Measurements from ENCODE around the gene HINT2. TPM values are rescaled to one million over a fixed set of nuclear protein-coding genes. Genes with fewer than 3 reads are reported as not detected.

HINT2 gene
- total RNA-seq, 5 donors from 2014 or later (not counting 1 experiment from before 2014, with no cell fraction given) = 15.4 to 30.3 (median 28.5) TPM

DNA sequence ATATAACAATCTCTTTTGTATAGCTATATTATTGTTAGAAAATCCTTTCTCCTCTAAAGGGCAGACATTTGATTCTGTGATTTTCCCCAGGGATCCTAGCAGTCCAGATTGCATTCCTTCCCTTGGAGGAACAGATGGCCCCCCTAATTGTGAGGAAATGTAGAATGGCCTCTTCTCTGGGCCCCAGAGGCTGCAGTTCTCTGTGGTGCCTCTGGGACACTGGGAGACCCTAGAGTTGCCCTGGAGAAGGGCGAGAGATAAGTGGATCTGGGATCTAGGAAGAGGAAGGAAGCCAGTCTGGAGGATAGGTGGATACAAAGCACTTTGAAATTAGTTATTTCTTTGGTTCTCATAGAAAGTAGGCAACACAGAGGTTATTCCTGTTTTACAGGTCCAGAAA, 1.9 kb upstream of the HINT2 start:
- Histone ChIP-seq H3K4me1 (ENCODE audit: control insufficient read depth in 1 of 2, extremely low read depth in 1 of 2, insufficient read depth in 2 of 2, low read length in 2 of 2) (peaks cover 9 to 29% of the 10 kb centered on the region in 2 experiments), H3K27ac (ENCODE audit: low read length) (no peak overlapping the region), H3K4me3 (ENCODE audit: control insufficient read depth in 1 of 2, extremely low read depth in 1 of 2, low read length in 1 of 2) (no peak overlapping the region), H3K36me3 (ENCODE audit: control insufficient read depth in 2 of 2, extremely low read depth in 1 of 2, insufficient read depth in 1 of 2, low read length in 1 of 2) (no peaks in the 10 kb centered on the region), H3K27me3 (replicated peaks in 1 of 2; ENCODE audit: control insufficient read depth in 2 of 2, extremely low read depth in 1 of 2, insufficient read depth in 2 of 2, low read length in 1 of 2) (no peaks in the 10 kb centered on the region), H3K9me3 (no peaks in the 10 kb centered on the region)
- Mint-ChIP-seq H3K9me3 (no peaks in the 10 kb centered on the region), H3K27ac (no peak overlapping the region), H3K4me3 (peak overlapping the region in 1 of 3 donors; percentile 84), H3K36me3 (no peaks in the 10 kb centered on the region), H3K27me3 (no peaks in the 10 kb centered on the region), H3K4me1 (peaks cover 29 to 33% (median 32%) of the 10 kb centered on the region in 3 donors)
- DNase-seq (no peak), ATAC-seq (replicated peaks in 1 of 4) (no peak)
- CTCF ChIA-PET = interaction anchor here in 1 of 2 donors (1.0 kb wide), 1 partner anchor 27 kb away, joined by 3 read pairs; no protein-coding TSS in a partner anchor
- POLR2A ChIA-PET = no interaction called here
- WGBS (ENCODE audit: insufficient coverage) = 80% methylated on average over 1 of the region's 1 CpG

DNA sequence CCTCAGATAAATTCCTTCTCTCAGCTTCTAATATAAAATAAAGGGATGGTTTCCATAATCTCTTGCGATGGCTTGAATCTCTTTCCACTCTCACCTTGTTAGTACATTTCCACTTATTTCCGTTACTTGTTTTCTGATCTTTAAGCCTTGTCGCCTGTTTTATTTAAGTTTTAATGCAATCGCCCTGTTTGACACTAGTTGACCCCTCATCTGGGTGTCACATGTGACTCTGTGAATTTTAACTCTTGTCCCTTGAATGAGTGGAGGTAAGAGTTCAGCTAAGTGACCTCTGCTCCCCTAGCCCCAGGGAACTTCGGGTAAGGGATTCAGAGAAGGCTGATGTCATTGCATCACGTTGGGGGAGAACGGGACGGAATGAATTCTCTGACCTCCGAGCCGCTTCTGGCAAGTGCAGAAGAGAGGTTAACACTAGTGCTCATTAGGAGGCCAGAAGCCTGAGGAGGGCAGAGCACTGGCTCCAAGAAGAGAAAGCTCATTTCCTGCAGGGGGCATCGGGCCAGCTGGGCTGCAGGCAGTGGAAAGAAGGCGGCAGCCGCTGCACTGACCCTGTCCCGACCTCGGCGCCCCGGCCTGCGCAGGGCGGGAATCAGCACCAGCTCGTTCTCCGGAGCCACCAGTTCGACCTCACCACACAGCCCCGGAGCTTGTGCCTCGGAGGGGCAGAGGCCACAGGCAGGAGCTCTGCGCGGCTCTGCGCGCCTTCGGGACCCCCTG, 569 bp downstream of the HINT2 start:
- H3K27ac ChIP-seq (ENCODE audit: low read length) = peak overlapping the region; percentile 52
- H3K27me3 ChIP-seq (replicated peaks in 1 of 2; ENCODE audit: control insufficient read depth in 2 of 2, extremely low read depth in 1 of 2, insufficient read depth in 2 of 2, low read length in 1 of 2) = no peaks in the 10 kb centered on the region
- peaks cover 35 to 43% (median 37%) of the 10 kb centered on the region in 3 donors for H3K4me1 Mint-ChIP-seq
- H3K4me1 ChIP-seq (ENCODE audit: control insufficient read depth in 1 of 2, extremely low read depth in 1 of 2, insufficient read depth in 2 of 2, low read length in 2 of 2) = peaks cover 9 to 39% of the 10 kb centered on the region in 2 experiments
- peak overlapping the region; percentile 84 to 97 (median 96) for H3K4me3 Mint-ChIP-seq
- H3K9me3 Mint-ChIP-seq = no peaks in the 10 kb centered on the region
- POLR2A ChIA-PET = no interaction called here
- peak overlapping the region; percentile 66 to 81 for H3K27ac Mint-ChIP-seq
- H3K9me3 ChIP-seq = no peaks in the 10 kb centered on the region
- H3K4me3 ChIP-seq (ENCODE audit: control insufficient read depth in 1 of 2, extremely low read depth in 1 of 2, low read length in 1 of 2) = peak overlapping the region; percentile 85 to 90
- peak in 6 of 35 experiments; percentile 14 to 55 (median 22) for DNase-seq
- H3K27me3 Mint-ChIP-seq = no peaks in the 10 kb centered on the region
- no peaks in the 10 kb centered on the region for H3K36me3 Mint-ChIP-seq
- CTCF ChIA-PET = interaction anchor here in 1 of 2 donors (1.1 to 1.2 kb wide), 2 partner anchors 22 to 82 kb away, joined by 3 to 5 read pairs; partner anchors contain the start of genes CREB3 and TLN1
- H3K36me3 ChIP-seq (ENCODE audit: control insufficient read depth in 2 of 2, extremely low read depth in 1 of 2, insufficient read depth in 1 of 2, low read length in 1 of 2) = peaks cover 0 to 3% of the 10 kb centered on the region in 2 donors
- 8% methylated on average over 28 of the region's 29 CpGs for WGBS (ENCODE audit: insufficient coverage)
- peak in 3 of 4 experiments; percentile 1 to 5 (median 2) for ATAC-seq (replicated peaks in 1 of 4)

DNA sequence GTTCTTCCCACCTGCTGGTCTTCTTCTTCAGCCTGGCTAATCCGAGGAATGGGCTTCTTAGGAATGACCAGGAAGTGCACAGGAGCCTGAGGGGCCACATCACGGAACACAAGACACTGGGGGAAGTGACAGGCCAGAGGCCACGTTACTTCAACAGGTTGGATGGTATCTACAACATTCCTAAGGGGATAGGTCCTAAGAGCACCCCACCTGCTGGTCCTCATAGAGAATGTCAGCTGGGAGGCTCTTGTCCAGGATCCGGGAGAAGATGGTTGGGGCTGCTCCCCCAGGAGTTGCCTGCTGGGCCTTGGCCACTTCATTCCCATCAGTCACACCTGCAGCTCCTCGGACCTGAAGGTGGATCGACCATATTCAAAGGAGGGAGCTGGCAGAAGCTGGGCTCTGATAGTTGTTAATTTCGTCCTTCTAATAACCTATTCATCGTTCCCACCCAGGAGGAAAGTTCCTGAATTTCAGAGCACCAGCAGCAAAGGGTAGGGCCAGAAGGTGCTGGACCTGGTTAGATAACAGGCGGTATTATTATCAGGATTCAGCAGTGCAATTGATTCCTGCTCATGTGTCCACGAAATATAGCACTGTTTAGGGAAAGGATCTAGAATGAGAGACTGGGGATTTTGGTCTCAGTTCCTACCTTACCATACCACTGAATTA, 1.3 kb downstream of the HINT2 start:
- no peaks in the 10 kb centered on the region for H3K27me3 ChIP-seq (replicated peaks in 1 of 2; ENCODE audit: control insufficient read depth in 2 of 2, extremely low read depth in 1 of 2, insufficient read depth in 2 of 2, low read length in 1 of 2)
- WGBS (ENCODE audit: insufficient coverage) = 100% methylated on average over 2 of the region's 10 CpGs
- no peak overlapping the region for H3K27ac ChIP-seq (ENCODE audit: low read length)
- H3K36me3 ChIP-seq (ENCODE audit: control insufficient read depth in 2 of 2, extremely low read depth in 1 of 2, insufficient read depth in 1 of 2, low read length in 1 of 2) = peaks cover 3% of the 10 kb centered on the region in 2 donors
- DNase-seq (no peak), ATAC-seq (replicated peaks in 1 of 4) (no peak)
- H3K4me1 ChIP-seq (ENCODE audit: control insufficient read depth in 1 of 2, extremely low read depth in 1 of 2, insufficient read depth in 2 of 2, low read length in 2 of 2) = peaks cover 9 to 39% of the 10 kb centered on the region in 2 experiments
- ChIA-PET POLR2A (no interaction called here), CTCF (interaction anchor here in 1 of 2 donors (1.1 to 1.2 kb wide), 2 partner anchors 22 to 81 kb away, joined by 3 to 5 read pairs; partner anchors contain the start of genes CREB3 and TLN1)
- H3K36me3 Mint-ChIP-seq = peaks cover 3% of the 10 kb centered on the region
- no peaks in the 10 kb centered on the region for H3K9me3 Mint-ChIP-seq
- no peaks in the 10 kb centered on the region for H3K27me3 Mint-ChIP-seq
- no peaks in the 10 kb centered on the region for H3K9me3 ChIP-seq
- H3K4me3 Mint-ChIP-seq = peak overlapping the region; percentile 84 to 97 (median 96)
- peaks cover 35 to 43% (median 37%) of the 10 kb centered on the region in 3 donors for H3K4me1 Mint-ChIP-seq
- no peak overlapping the region for H3K4me3 ChIP-seq (ENCODE audit: control insufficient read depth in 1 of 2, extremely low read depth in 1 of 2, low read length in 1 of 2)
- peak overlapping the region in 1 of 2 donors; percentile 58 for H3K27ac Mint-ChIP-seq

DNA sequence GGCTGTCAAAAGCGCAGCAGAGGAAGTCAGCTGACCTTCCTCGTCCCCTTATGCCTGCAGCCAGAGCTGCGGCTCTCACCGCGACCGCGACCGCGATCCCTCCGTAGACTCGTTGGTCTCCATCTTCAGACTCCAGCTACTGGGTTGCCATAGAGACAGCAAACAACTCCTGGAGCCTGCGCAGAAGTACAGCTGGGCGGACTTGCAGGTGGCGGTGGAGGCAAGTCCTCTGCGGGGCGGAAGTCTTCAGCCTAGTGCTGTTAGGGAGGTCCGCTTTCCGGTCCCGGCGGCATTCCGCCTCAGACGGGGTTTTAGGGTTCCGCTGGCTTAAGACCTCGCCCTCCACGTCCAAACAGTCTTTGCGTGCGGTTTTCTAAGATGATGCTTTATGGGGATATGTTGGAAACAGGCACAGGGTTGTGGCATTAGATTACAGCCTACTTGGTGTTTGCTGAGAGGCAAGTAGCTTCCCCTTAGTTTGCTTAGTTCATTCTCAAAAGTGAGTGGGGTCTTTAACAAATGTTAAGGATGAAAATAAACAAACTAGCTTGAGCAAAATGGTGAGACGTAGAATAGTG, 2.7 kb downstream of the HINT2 start, which contains the start of gene SPAG8:
TSS of gene SPAG8 (minus strand) at position 238 of the 578 bp plus-strand sequence. CDS start at position 123, 115 bp downstream.
- CTCF ChIA-PET = interaction anchor here in 1 of 2 donors (0.6 to 1.6 kb wide), 8 partner anchors 8 to 208 kb away, joined by 3 to 6 read pairs (median 4); partner anchors contain the start of genes CREB3 and NPR2
- no peaks in the 10 kb centered on the region for H3K27me3 ChIP-seq (replicated peaks in 1 of 2; ENCODE audit: control insufficient read depth in 2 of 2, extremely low read depth in 1 of 2, insufficient read depth in 2 of 2, low read length in 1 of 2)
- peaks cover 9 to 39% of the 10 kb centered on the region in 2 experiments for H3K4me1 ChIP-seq (ENCODE audit: control insufficient read depth in 1 of 2, extremely low read depth in 1 of 2, insufficient read depth in 2 of 2, low read length in 2 of 2)
- Mint-ChIP-seq H3K27me3 (no peaks in the 10 kb centered on the region), H3K4me1 (peaks cover 35 to 43% (median 37%) of the 10 kb centered on the region in 3 donors), H3K4me3 (peak within 1 kb of the TSS; percentile 84 to 96 (median 86)), H3K9me3 (no peaks in the 10 kb centered on the region), H3K27ac (peak within 1 kb of the TSS; percentile 97 to 98), H3K36me3 (peaks cover 4% of the 10 kb centered on the region)
- H3K4me3 ChIP-seq (ENCODE audit: control insufficient read depth in 1 of 2, extremely low read depth in 1 of 2, low read length in 1 of 2) = peak within 1 kb of the TSS; percentile 55
- peaks cover 7 to 15% of the 10 kb centered on the region in 2 donors for H3K36me3 ChIP-seq (ENCODE audit: control insufficient read depth in 2 of 2, extremely low read depth in 1 of 2, insufficient read depth in 1 of 2, low read length in 1 of 2)
- POLR2A ChIA-PET = interaction anchor here in 1 of 2 donors (0.6 to 1.0 kb wide), 3 partner anchors 14 to 133 kb away, joined by 3 to 4 read pairs (median 3); no protein-coding TSS in a partner anchor
- ATAC-seq (replicated peaks in 1 of 4) = peak; percentile 58 to 71 (median 63)
- 0% methylated on average over 23 of the region's 28 CpGs for WGBS (ENCODE audit: insufficient coverage)
- no peaks in the 10 kb centered on the region for H3K9me3 ChIP-seq
- peak; percentile 81 to 99 (median 96) for DNase-seq
- peak within 1 kb of the TSS; percentile 72 for H3K27ac ChIP-seq (ENCODE audit: low read length)

DNA sequence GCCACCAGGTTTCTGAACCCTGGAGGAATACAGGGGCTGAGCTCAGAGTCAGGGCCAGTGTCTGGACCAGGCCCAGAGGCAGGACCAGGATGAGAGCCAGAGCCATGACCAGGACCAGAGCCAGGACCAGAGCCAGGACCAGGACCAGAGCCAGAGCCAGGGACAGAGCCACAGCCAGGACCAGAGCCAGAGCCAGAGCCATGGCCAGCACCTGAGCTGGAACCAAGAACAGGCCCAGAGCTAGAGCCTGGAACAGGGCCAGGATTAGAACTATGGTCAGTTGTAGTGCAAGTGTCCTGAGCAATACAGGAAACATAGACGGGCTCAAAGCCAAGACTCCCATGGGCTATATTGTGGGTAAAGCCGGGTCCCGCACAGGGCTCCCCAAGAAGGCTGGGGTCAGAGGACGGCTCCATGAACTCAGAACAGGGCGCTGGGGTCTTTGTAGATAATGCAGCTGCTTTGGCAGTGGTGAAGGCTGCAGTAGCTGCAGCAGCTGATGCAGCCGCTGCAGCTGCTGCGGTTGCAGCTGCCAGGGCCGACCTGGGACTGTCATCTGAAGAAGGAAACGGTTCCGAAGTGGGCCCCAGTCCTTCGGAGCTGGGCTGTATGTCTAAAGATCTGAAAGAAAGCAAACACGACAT, 3.3 kb downstream of the HINT2 start:
- Mint-ChIP-seq H3K4me3 (peak overlapping the region; percentile 84 to 96 (median 86)), H3K9me3 (no peaks in the 10 kb centered on the region), H3K4me1 (peaks cover 35 to 43% (median 37%) of the 10 kb centered on the region in 3 donors), H3K36me3 (peaks cover 8% of the 10 kb centered on the region), H3K27me3 (no peaks in the 10 kb centered on the region), H3K27ac (peak overlapping the region; percentile 97 to 98)
- H3K9me3 ChIP-seq = no peaks in the 10 kb centered on the region
- no peak for ATAC-seq (replicated peaks in 1 of 4)
- no peaks in the 10 kb centered on the region for H3K27me3 ChIP-seq (replicated peaks in 1 of 2; ENCODE audit: control insufficient read depth in 2 of 2, extremely low read depth in 1 of 2, insufficient read depth in 2 of 2, low read length in 1 of 2)
- ChIA-PET POLR2A (interaction anchor here in 1 of 2 donors (0.6 to 1.0 kb wide), 3 partner anchors 15 to 132 kb away, joined by 3 to 4 read pairs (median 3); no protein-coding TSS in a partner anchor), CTCF (interaction anchor here in 1 of 2 donors (0.6 to 1.6 kb wide), 8 partner anchors 8 to 208 kb away, joined by 3 to 6 read pairs (median 4); partner anchors contain the start of genes CREB3 and NPR2)
- 14% methylated on average over 12 of the region's 12 CpGs for WGBS (ENCODE audit: insufficient coverage)
- peak overlapping the region; percentile 72 for H3K27ac ChIP-seq (ENCODE audit: low read length)
- H3K4me3 ChIP-seq (ENCODE audit: control insufficient read depth in 1 of 2, extremely low read depth in 1 of 2, low read length in 1 of 2) = peak overlapping the region; percentile 55
- peaks cover 7 to 19% of the 10 kb centered on the region in 2 donors for H3K36me3 ChIP-seq (ENCODE audit: control insufficient read depth in 2 of 2, extremely low read depth in 1 of 2, insufficient read depth in 1 of 2, low read length in 1 of 2)
- DNase-seq = no peak
- peaks cover 9 to 39% of the 10 kb centered on the region in 2 experiments for H3K4me1 ChIP-seq (ENCODE audit: control insufficient read depth in 1 of 2, extremely low read depth in 1 of 2, insufficient read depth in 2 of 2, low read length in 2 of 2)

All from T-cell (primary cell).